Choroid plexus epithelial cell (primary cell): ENCODE results near the gene FNDC10.
A peak's percentile ranks its signal among the peaks of the same experiment; 100 is the strongest.

Experiments used
- DNase-seq: peaks from one replicate; pipeline ENCODE4 v3.0.0-alpha.2; 2010; ENCODE audit warnings: low read depth
- H3K4me3 ChIP-seq: 2 replicates; pipeline ENCODE4 v1.5.1; 2011; ENCODE audit warnings: low read depth, mild to moderate bottlenecking, control low read depth, low read length, moderate library complexity
- CTCF ChIP-seq: conservative IDR thresholded peaks from 2 replicates; pipeline ENCODE4 v1.5.1; 2011; ENCODE audit warnings: low read depth, mild to moderate bottlenecking, control low read depth, inconsistent platforms, low read length, moderate library complexity

The FNDC10 gene

DNA sequence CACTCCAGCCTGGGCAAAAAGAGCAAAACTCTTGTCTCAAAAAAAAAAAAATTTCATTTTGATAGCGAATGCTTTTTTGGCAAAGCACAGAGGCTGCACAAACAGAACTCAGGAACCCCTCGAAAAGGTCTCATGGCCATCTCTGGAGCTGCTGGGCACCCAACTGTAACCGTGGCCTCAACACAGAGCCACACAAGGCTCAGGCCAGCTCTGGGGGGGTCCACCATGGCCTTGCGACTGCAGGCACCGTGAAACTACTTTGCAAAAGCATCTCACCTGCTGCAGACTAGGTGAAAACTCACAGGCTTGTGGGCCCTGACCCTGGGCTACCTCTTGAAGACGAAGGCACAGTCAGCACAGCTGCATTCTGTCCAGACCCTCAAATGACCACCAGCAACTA is 43.4 kb downstream of the FNDC10 start:
- no peak for DNase-seq

GRCh38 chr1:1554926-1555915 is 44.7 kb downstream of the FNDC10 start:
- peak; percentile 91 for DNase-seq
- TF ChIP-seq CTCF, result no peak
- H3K4me3 ChIP-seq, result no peak overlapping the region

More for the DNA sequence above, 43.4 kb downstream of the FNDC10 start:
- no peak overlapping the region for H3K4me3 ChIP-seq
- no peak for TF ChIP-seq CTCF

DNA sequence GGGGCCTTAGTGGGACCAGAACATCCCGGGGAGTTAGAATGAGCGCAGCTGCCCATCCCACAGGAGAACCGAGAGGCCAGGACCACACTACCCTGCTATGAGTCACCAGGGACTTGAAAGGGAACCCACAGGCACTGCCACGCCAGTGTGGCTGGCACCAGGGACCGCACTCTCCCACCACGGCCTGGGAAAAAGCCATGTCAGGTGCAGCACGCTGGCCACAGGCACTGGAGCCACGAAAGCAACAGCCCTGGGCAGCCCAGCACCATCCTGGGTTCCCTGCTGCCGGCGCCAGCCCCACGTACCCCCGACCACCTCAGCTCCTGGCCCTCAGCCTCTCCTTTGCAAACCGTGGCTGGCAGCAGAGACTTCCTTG is 45.4 kb downstream of the FNDC10 start:
- no peak for TF ChIP-seq CTCF
- no peak overlapping the region for H3K4me3 ChIP-seq
- no peak for DNase-seq

- H3K4me3 ChIP-seq, result no peak overlapping the region
- no peak for DNase-seq
- TF ChIP-seq CTCF, result no peak
These were observed 46.0 kb downstream of the FNDC10 start for GRCh38 chr1:1553821-1554494.

- no peak overlapping the region for H3K4me3 ChIP-seq
- no peak for DNase-seq
- TF ChIP-seq CTCF, result no peak
These were observed 47.7 kb downstream of the FNDC10 start for GRCh38 chr1:1552263-1552639.

DNA sequence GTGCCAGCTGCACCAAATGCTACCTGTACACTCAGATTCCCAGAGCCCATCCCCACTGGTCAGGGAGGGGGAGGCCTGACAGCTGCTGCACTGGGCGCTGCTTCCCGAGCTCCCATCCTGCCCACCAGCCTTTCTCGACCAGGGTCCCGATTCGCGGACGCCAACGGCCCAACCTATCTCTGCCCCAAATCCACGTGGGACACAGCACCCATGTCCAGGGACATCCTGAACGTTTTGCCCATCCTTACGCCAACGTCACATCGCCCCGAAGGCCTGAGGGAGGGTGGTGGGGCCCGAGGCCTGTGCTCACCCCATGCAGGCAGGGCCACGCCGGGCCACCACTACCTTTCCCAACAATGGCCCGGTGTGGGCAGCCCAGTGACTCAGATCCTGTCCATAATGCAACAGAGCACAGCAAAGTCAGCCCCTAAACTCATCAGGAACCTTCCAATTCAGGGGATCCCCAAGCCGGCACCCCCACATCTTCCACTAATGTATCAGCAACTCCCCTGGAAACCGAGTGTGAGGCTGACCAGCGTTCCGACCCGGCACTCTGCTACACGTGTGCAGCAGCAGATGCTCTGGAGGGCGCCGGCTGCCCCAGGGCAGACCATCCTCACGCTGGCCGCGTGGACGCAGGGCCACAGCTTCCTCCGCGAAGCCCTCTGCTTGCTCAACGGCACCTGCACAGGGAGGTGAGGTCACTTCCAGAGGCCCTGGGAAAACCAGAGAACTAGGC is 48.2 kb downstream of the FNDC10 start:
- H3K4me3 ChIP-seq, result no peak overlapping the region
- no peak for TF ChIP-seq CTCF
- DNase-seq, result no peak
